ENCODE measurements around the gene CYTH2.
A peak's percentile ranks its signal among the peaks of the same experiment; 100 is the strongest.

Gene CYTH2

GRCh38 chr19:48501494-48502349 is 32.6 kb downstream of the CYTH2 start (continued):
- TF ChIP-seq ZNF488 (tag by site-specific recombination; IDR thresholded peaks at IDR 0.05) = no peak
- TF ChIP-seq, protein P1, sequence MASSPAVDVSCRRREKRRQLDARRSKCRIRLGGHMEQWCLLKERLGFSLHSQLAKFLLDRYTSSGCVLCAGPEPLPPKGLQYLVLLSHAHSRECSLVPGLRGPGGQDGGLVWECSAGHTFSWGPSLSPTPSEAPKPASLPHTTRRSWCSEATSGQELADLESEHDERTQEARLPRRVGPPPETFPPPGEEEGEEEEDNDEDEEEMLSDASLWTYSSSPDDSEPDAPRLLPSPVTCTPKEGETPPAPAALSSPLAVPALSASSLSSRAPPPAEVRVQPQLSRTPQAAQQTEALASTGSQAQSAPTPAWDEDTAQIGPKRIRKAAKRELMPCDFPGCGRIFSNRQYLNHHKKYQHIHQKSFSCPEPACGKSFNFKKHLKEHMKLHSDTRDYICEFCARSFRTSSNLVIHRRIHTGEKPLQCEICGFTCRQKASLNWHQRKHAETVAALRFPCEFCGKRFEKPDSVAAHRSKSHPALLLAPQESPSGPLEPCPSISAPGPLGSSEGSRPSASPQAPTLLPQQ (tag by site-specific recombination; IDR thresholded peaks at IDR 0.05) = 0 out of 2 replicates have a peak, but pooled peaks have one; percentile 9
- TF ChIP-seq SCRT1 (tag by site-specific recombination; IDR thresholded peaks at IDR 0.05; ENCODE audit: borderline replicate concordance) = no peak
- TF ChIP-seq ZNF513 (tag by site-specific recombination; IDR thresholded peaks at IDR 0.05) = no peak
- peak; percentile 89 for TF ChIP-seq ZNF398 (tag by site-specific recombination; IDR thresholded peaks at IDR 0.05)
- TF ChIP-seq ZNF114 (tag by site-specific recombination; IDR thresholded peaks at IDR 0.05) = no peak
- no peak for TF ChIP-seq ZNF146 (tag by site-specific recombination; IDR thresholded peaks at IDR 0.05)
- no peak for TF ChIP-seq ZNF660 (tag by site-specific recombination; IDR thresholded peaks at IDR 0.05)
- no peak for TF ChIP-seq ZNF23 (tag by site-specific recombination; IDR thresholded peaks at IDR 0.05; ENCODE audit: borderline replicate concordance)
- peak; percentile 44; the same call in 1 of the 2 replicates for TF ChIP-seq BCL11B (tag by site-specific recombination; IDR thresholded peaks at IDR 0.05; ENCODE audit: low read depth)

DNA sequence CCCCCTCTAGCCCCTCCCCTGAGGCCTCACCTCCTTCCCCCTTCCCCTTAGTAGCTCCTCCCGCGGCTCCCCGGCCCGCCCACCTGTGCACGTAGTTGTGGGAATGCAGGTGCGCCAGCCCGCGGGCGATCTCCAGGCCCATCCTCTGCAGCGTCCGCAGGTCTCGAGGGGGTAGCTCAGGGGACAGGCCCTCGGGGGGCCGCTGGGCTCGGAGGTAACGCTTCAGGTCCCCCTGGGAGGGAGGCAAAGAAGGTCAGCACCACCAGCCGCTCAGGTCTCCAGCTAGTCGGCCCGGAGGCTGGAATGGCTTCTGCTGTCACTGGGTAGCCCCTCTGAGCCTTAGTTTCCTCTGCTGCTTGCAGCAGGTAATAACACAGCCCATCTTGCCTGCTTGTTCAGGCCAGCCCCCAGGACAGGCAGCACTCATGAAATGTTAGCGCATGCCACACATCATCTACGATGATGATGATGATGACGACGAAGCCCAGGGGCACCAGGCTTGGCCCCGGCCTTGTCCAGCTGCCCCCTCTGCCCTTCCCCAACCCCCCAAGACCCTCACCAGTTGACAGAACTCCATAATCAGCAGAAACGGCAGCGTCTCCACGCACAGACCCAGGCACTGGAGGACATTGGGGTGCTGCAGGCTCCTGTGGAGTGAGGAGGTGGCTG is 33.3 kb downstream of the CYTH2 start:
- Histone ChIP-seq H3K36me3 (ENCODE audit: control insufficient read depth in 2 of 2, insufficient read depth in 1 of 2, low read length in 2 of 2) (no peaks in the 10 kb centered on the region), H3K4me3 (ENCODE audit: low read depth, low read length) (peak overlapping the region; percentile 21), H3K4me1 (ENCODE audit: control insufficient read depth, insufficient read depth, low read length) (peaks cover 3% of the 10 kb centered on the region; the same call in 1 of the 2 replicates), H3K9me3 (ENCODE audit: control insufficient read depth, insufficient read depth, low read depth, low read length) (no peaks in the 10 kb centered on the region), H3K27ac (ENCODE audit: extremely low read depth, low read depth, low read length) (0 out of 2 replicates have a peak overlapping the region, but pooled peaks have one; percentile 12)
- ChIA-PET POLR2A (interaction anchor here (0.5 to 1.2 kb wide), 16 partner anchors 9 to 1389 kb away, joined by 3 to 20 read pairs (median 4); partner anchors contain the start of genes RPL18, SPHK2, SYNGR4 and TMEM143), CTCF (interaction anchor here (0.6 to 1.2 kb wide), 8 partner anchors 9 to 687 kb away, joined by 3 to 17 read pairs (median 4); no protein-coding TSS in a partner anchor)
- TF ChIP-seq ZNF561 (tag by site-specific recombination; IDR thresholded peaks at IDR 0.05; ENCODE audit: borderline replicate concordance) (no peak), ZNF677 (tag by site-specific recombination; IDR thresholded peaks at IDR 0.05) (no peak), SCRT2 (tag by site-specific recombination; IDR thresholded peaks at IDR 0.05) (peak; percentile 91), GLIS1 (tag by site-specific recombination; IDR thresholded peaks at IDR 0.05) (peak; percentile 85), ZNF274 (IDR thresholded peaks at IDR 0.05; ENCODE audit: low read length) (no peak), ZNF274 (tag by site-specific recombination; IDR thresholded peaks at IDR 0.05; ENCODE audit: borderline replicate concordance) (no peak), ZNF366 (tag by site-specific recombination; conservative IDR thresholded peaks at IDR 0.05) (no peak), ZNF777 (tag by site-specific recombination; IDR thresholded peaks at IDR 0.05; ENCODE audit: borderline replicate concordance) (no peak), ZNF791 (tag by site-specific recombination; IDR thresholded peaks at IDR 0.05) (no peak), ZNF580 (tag by site-specific recombination; IDR thresholded peaks at IDR 0.05) (no peak), ZNF341 (tag by site-specific recombination; IDR thresholded peaks at IDR 0.05; ENCODE audit: low read depth) (peak; percentile 64), ZNF792 (tag by site-specific recombination; IDR thresholded peaks at IDR 0.05) (no peak), ZNF843 (tag by site-specific recombination; IDR thresholded peaks at IDR 0.05) (no peak), ZNF585B (tag by site-specific recombination; IDR thresholded peaks at IDR 0.05) (no peak), RBAK (tag by site-specific recombination; IDR thresholded peaks at IDR 0.05) (no peak)
- TF ChIP-seq, protein P2, sequence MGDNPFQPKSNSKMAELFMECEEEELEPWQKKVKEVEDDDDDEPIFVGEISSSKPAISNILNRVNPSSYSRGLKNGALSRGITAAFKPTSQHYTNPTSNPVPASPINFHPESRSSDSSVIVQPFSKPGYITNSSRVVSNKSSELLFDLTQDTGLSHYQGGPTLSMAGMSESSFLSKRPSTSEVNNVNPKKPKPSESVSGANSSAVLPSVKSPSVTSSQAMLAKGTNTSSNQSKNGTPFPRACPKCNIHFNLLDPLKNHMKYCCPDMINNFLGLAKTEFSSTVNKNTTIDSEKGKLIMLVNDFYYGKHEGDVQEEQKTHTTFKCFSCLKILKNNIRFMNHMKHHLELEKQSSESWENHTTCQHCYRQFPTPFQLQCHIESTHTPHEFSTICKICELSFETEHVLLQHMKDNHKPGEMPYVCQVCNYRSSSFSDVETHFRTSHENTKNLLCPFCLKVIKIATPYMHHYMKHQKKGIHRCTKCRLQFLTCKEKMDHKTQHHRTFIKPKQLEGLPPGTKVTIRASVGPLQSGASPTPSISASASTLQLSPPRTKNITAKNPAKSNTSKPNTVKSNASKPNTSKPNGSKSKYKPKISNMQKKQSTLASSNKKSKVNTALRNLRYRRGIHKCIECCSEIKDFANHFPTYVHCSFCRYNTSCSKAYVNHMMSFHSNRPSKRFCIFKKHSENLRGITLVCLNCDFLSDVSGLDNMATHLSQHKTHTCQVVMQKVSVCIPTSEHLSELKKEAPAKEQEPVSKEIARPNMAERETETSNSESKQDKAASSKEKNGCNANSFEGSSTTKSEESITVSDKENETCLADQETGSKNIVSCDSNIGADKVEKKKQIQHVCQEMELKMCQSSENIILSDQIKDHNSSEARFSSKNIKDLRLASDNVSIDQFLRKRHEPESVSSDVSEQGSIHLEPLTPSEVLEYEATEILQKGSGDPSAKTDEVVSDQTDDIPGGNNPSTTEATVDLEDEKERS (tag by site-specific recombination; IDR thresholded peaks at IDR 0.05) = no peak

Measured in HEK293 (cell line).